IMR-90 (cell line): ENCODE results near the gene LCE1F. TPM values are rescaled to one million over a fixed set of nuclear protein-coding genes. Genes with fewer than 3 reads are reported as not detected.

Experiments used
- ATAC-seq: fragments of 200-7000 bp; cut with Tn5 transposase; 2 replicates; pipeline ENCODE4 v1.9.1; 2020; ENCODE audit warnings: low read depth, mild to moderate bottlenecking, moderate library complexity
- BruUV-seq: library from RNA; stranded (reverse); fragments of 400-500 nt; replicated peaks from 2 replicates; lab custom pipeline; 2021; lab: Mats Ljungman, UMichigan
- CTCF ChIA-PET: fragments of 300-600 bp; formaldehyde crosslinking; extraction: SDS; loops from one replicate; lab custom pipeline; 2021; ENCODE audit warnings: antibody characterized with exemption; lab: Yijun Ruan, JAX
- POLR2A ChIA-PET: fragments of 300-600 bp; sonication (Branson Sonifier 250); formaldehyde crosslinking; loops from one replicate; lab custom pipeline; 2022; ENCODE audit warnings: antibody characterized with exemption; ENCODE audit not compliant: unreplicated experiment; lab: Charles Lee
- DNase-seq: peaks from one replicate; pipeline ENCODE4 v3.0.0; 2013
- H2AFZ ChIP-seq: replicated peaks from 2 replicates; pipeline ENCODE3; 2013; ENCODE audit warnings: low read length, mild to moderate bottlenecking; ENCODE audit not compliant: poor library complexity
- H2AK5ac ChIP-seq: 2 replicates; pipeline ENCODE4 v1.6.1; 2013; ENCODE audit warnings: low read depth, low read length, inconsistent platforms
- H2AK9ac ChIP-seq: replicated peaks from 2 replicates; pipeline ENCODE3; 2013; ENCODE audit warnings: mild to moderate bottlenecking, low read depth, low read length, moderate library complexity; ENCODE audit not compliant: poor library complexity
- H2BK120ac ChIP-seq: 2 replicates; pipeline ENCODE4 v1.6.1; 2013; ENCODE audit warnings: low read depth, low read length, inconsistent platforms
- H2BK15ac ChIP-seq: 3 replicates; pipeline ENCODE4 v1.6.1; 2013; ENCODE audit warnings: low read depth, low read length, inconsistent platforms
- H2BK20ac ChIP-seq: 2 replicates; pipeline ENCODE4 v1.6.1; 2013; ENCODE audit warnings: low read depth, mild to moderate bottlenecking, inconsistent platforms, low read length, moderate library complexity
- H2BK5ac ChIP-seq: 2 replicates; pipeline ENCODE4 v1.6.1; 2013; ENCODE audit warnings: mild to moderate bottlenecking, low read depth, low read length, inconsistent platforms; ENCODE audit not compliant: poor library complexity, severe bottlenecking
- H3K14ac ChIP-seq: replicated peaks from 2 replicates; pipeline ENCODE4 v1.6.1; 2013; ENCODE audit warnings: low read depth, low read length, inconsistent platforms
- H3K18ac ChIP-seq: 2 replicates; pipeline ENCODE4 v1.6.1; 2013; ENCODE audit warnings: low read depth, low read length, control low read depth
- H3K23ac ChIP-seq: 2 replicates; pipeline ENCODE4 v1.6.1; 2013; ENCODE audit warnings: low read depth, low read length, inconsistent platforms
- H3K27ac ChIP-seq: 2 replicates; pipeline ENCODE4 v1.5.1; 2013; ENCODE audit warnings: mild to moderate bottlenecking, control low read depth, low read length; ENCODE audit not compliant: insufficient read depth
- H3K27me3 ChIP-seq: 2 replicates; pipeline ENCODE4 v1.6.1; 2013; ENCODE audit warnings: low read length; ENCODE audit not compliant: control insufficient read depth, insufficient read depth
- H3K36me3 ChIP-seq: 2 replicates; pipeline ENCODE4 v1.6.1; 2013; ENCODE audit warnings: low read length, mixed read lengths; ENCODE audit not compliant: control insufficient read depth, insufficient read depth
- H3K4ac ChIP-seq: 2 replicates; pipeline ENCODE4 v1.6.1; 2013; ENCODE audit warnings: low read depth, low read length, inconsistent platforms
- H3K4me1 ChIP-seq: 2 replicates; pipeline ENCODE4 v1.6.1; 2013; ENCODE audit warnings: low read length, mixed read lengths; ENCODE audit not compliant: control insufficient read depth, insufficient read depth
- H3K4me2 ChIP-seq: 2 replicates; pipeline ENCODE4 v1.6.1; 2013; ENCODE audit warnings: low read depth, mild to moderate bottlenecking, control low read depth, low read length, moderate library complexity
- H3K4me3 ChIP-seq: 2 replicates; pipeline ENCODE4 v1.5.1; 2013; ENCODE audit warnings: low read depth, mild to moderate bottlenecking, control low read depth, low read length, moderate library complexity; ENCODE audit not compliant: insufficient read depth
- H3K56ac ChIP-seq: 2 replicates; pipeline ENCODE4 v1.6.1; 2013; ENCODE audit warnings: low read length, inconsistent platforms; ENCODE audit not compliant: insufficient read depth; ENCODE audit errors: extremely low read depth
- H3K79me1 ChIP-seq, 2 experiments: 2 replicates each; pipeline ENCODE4 v1.6.1; 2013; ENCODE audit warnings: low read length in 2 of 2, inconsistent platforms in 1 of 2, low read depth in 1 of 2
- H3K9ac ChIP-seq: 2 replicates; pipeline ENCODE4 v1.6.1; 2013; ENCODE audit warnings: low read depth, low read length, control low read depth
- H3K9me1 ChIP-seq: 2 replicates; pipeline ENCODE4 v1.6.1; 2013; ENCODE audit warnings: low read length, inconsistent platforms; ENCODE audit not compliant: insufficient read depth
- H3K9me3 ChIP-seq: 2 replicates; pipeline ENCODE4 v1.6.1; 2013; ENCODE audit warnings: low read length; ENCODE audit not compliant: control insufficient read depth, insufficient read depth
- H4K20me1 ChIP-seq: 2 replicates; pipeline ENCODE4 v1.6.1; 2013; ENCODE audit warnings: low read length, inconsistent platforms; ENCODE audit not compliant: insufficient read depth
- H4K5ac ChIP-seq: 2 replicates; pipeline ENCODE4 v1.6.1; 2013; ENCODE audit warnings: mild to moderate bottlenecking, low read depth, low read length, control low read depth
- H4K8ac ChIP-seq, 2 experiments: 2 replicates each; pipeline ENCODE4 v1.6.1; 2013; ENCODE audit warnings: low read depth in 2 of 2, low read length in 2 of 2, control low read depth in 1 of 2, inconsistent platforms in 1 of 2
- H4K91ac ChIP-seq: 2 replicates; pipeline ENCODE4 v1.6.1; 2013; ENCODE audit warnings: low read depth, low read length, inconsistent platforms; ENCODE audit not compliant: insufficient read depth
- CEBPB ChIP-seq: IDR thresholded peaks from 2 replicates; pipeline ENCODE4 v1.6.1; 2012; ENCODE audit warnings: low read depth, low read length, improper control_type of control experiment
- MXI1 ChIP-seq: IDR thresholded peaks from 2 replicates; pipeline ENCODE4 v1.6.1; 2012; ENCODE audit warnings: low read depth, mild to moderate bottlenecking, low read length, moderate library complexity, borderline replicate concordance
- RAD21 ChIP-seq: IDR thresholded peaks from 2 replicates; pipeline ENCODE4 v1.6.1; 2012; ENCODE audit warnings: low read length, improper control_type of control experiment
- SMC3 ChIP-seq: fragments of 150-350 bp; IDR thresholded peaks from 2 replicates; pipeline ENCODE4 v1.6.1; 2016; ENCODE audit warnings: low read depth, mild to moderate bottlenecking, antibody characterized with exemption, low read length, moderate library complexity
- WGBS, 2 experiments: methylation state at CpG; one replicate each; pipeline versions ENCODE4 v1.1.5 to v1.1.7; 2013; ENCODE audit warnings: missing lambda C conversion rate in 2 of 2; ENCODE audit not compliant: insufficient read length in 1 of 2; ENCODE audit errors: extremely low coverage in 2 of 2; 5-methylcytosine and 5-hydroxymethylcytosine counted together
- dilution Hi-C: fragments of 300-500 bp; cut with HindIII; formaldehyde crosslinking; loops from one replicate; pipeline ENCODE4 v1.14.3; 2018; ENCODE audit warnings: low sequenced_read_pairs; ENCODE audit not compliant: unreplicated experiment
- in situ Hi-C: fragments of 300-500 bp; cut with MboI; formaldehyde crosslinking; loops from 3 replicates; pipeline ENCODE4 v1.14.3; 2019; ENCODE audit warnings: low sequenced_read_pairs, inconsistent platforms, mixed read lengths
- intact Hi-C: fragments of 100-400 bp; cut with micrococcal nuclease; formaldehyde crosslinking; loops from 2 replicates; pipeline ENCODE4 v1.10.0; 2022
- polyA plus RNA-seq, 3 experiments: library from polyadenylated mRNA; depleted of rRNA; stranded (reverse); fragments of >200 nt; gene quantifications; 2 replicates each; pipeline ENCODE4 v1.2.3, GENCODE V29; 2012; ENCODE audit warnings: low replicate concordance in 1 of 3
- total RNA-seq: library from RNA; depleted of rRNA; stranded (reverse); fragments of >200 nt; gene quantifications from 2 replicates; pipeline ENCODE4 v1.2.3, GENCODE V29; 2012

LCE1F gene
- total and polyA plus RNA-seq, 2 of the 4 experiments (the other 2 are of a cell fraction), result not detected

DNA sequence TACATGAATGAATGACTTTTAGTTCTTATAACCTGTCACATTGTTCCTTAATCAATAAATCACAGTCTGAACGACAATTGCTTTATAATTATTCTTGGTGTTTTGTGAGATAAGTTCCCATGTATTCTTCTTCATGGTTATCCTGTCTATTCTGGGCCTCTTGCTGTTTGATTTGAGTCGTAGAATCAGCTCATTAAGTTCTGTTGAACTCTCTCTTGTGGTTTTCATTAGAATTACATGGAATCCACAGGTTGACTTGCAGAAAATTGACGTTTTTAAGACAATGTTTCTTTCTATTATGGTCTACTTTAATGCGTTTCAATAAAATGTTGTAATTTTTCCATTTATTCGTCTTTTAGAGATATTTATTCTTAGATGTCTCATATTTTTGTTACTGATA, 48.4 kb downstream of the LCE1F start:
- Histone ChIP-seq H4K5ac (no peak overlapping the region), H2BK120ac (no peak overlapping the region), H2AK5ac (no peak overlapping the region), H3K27me3 (no peaks in the 10 kb centered on the region), H3K18ac (no peak overlapping the region), H3K4me1 (no peaks in the 10 kb centered on the region), H3K79me1 (no peaks in the 10 kb centered on the region), H3K23ac (no peak overlapping the region), H4K91ac (no peak overlapping the region), H3K4me3 (no peak overlapping the region), H3K14ac (no peak overlapping the region), H2AFZ (no peak overlapping the region), H2AK9ac (no peak overlapping the region), H3K9ac (no peak overlapping the region), H3K56ac (no peak overlapping the region), H2BK5ac (no peak overlapping the region), H3K27ac (no peak overlapping the region), H3K4me2 (no peak overlapping the region), H3K9me3 (no peaks in the 10 kb centered on the region), H4K20me1 (no peaks in the 10 kb centered on the region), H2BK20ac (no peak overlapping the region), H2BK15ac (no peak overlapping the region), H4K8ac (no peak overlapping the region), H3K36me3 (no peaks in the 10 kb centered on the region), H3K4ac (no peak overlapping the region), H3K9me1 (no peaks in the 10 kb centered on the region)
- in situ Hi-C loops, result no loop called here
- dilution Hi-C loops, result no loop called here
- DNase-seq (no peak), ATAC-seq (no peak)
- BruUV-seq, result no TSS peak
- intact Hi-C loops, result no loop called here
- no peak for TF ChIP-seq RAD21
- TF ChIP-seq CEBPB, result no peak
- no peak for TF ChIP-seq MXI1
- no peak for TF ChIP-seq SMC3
- ChIA-PET CTCF (no interaction called here), POLR2A (no interaction called here)
- 0% methylated on average over 1 of the region's 5 CpGs; no CpG with 5 or more reads in 1 of the 2 experiments for WGBS, 2 experiments
